HG03469 (cell line): Measurements from ENCODE around the gene RIC1.
"Not testable (repeated sequence)": the region's sequence is repeated elsewhere in the genome, so short reads cannot be mapped to it uniquely, and the experiment has no call there.

Experiments used
- ATAC-seq: cut with Tn5 transposase; IDR thresholded peaks from one replicate; pipeline ENCODE4 v1.9.1; 2021; ENCODE audit warnings: mild to moderate bottlenecking, moderate library complexity, moderate number of reproducible peaks; ENCODE audit not compliant: unreplicated experiment

RIC1 gene

DNA sequence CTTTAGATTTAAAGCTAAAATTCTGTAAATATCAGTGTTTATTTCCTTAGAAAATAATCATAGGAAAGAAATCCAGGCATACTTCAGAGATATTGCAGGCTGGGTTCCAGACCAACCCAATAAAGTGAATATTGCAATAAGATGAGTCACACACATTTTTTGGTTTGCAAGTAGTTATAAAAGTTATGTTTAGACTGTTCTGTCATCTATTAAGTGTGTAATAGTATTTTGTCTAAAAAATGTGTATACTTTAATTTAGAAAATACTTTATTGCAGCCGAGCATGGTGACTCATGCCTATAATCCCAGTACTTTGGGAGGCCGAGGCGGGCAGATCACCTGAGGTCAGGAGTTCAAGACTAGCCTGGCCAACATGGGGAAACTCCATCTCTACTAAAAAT lies 6.9 kb upstream of the RIC1 start:
- ATAC-seq, result no peak

DNA sequence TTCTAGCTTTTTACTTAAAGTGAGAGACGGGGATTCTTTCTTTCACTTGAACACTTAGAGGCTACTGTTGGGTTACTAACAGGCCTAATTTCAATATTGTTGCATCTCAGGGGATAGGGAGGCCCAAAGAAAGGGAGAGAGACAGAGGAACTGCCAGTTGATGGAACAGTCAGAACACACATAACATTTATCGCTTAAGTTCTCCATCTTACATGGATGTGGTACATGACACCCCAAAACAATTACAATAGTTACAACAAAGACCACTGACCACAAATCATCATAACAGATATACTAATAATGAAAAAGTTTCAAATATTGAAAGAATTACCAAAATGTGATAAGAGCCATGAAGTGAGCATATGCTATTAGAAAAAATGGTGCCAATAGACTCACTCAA lies 4.3 kb upstream of the RIC1 start:
- ATAC-seq, result no peak

DNA sequence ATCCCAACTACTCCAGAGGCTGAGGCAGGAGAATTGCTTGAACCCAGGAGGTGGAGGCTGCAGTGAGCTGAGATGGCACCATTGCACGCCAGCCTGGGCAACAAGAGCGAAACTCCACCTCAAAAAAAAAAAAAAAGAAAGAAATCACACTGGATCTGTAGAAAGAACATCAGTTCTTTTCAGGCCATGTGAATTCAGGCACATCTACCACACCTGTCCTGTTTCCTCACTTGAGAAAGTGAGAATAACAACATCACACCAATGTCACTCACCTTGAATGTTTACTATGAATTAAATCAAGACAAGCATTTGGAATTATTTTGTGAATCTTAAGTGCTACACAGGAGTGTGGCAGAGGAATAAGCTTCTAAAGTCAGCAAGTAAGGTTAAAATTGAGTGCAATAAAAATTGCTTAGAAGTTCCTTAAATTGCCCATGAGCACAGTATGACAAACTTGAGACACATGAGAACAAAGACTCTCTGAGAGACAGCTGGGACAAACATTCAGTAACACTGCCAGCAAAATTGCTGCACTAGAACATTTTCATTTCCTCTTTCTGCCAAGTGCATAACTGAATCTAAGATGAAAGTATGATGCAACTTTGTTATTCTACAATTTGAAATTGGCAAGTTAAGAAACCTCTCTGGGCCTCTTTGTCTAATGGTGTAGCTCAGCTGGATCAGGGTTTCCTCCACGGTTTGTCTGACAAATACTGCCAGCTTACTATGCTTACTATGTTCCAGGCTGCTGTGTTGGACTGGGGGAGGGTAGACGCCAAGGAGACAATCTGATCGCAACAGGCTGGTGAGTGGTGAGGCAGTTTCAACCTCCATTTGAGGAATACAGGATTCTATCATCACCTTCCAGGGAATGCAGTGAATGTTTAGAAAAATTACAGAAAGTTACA lies 1.9 kb upstream of the RIC1 start:
- peak; percentile 54 for ATAC-seq

DNA sequence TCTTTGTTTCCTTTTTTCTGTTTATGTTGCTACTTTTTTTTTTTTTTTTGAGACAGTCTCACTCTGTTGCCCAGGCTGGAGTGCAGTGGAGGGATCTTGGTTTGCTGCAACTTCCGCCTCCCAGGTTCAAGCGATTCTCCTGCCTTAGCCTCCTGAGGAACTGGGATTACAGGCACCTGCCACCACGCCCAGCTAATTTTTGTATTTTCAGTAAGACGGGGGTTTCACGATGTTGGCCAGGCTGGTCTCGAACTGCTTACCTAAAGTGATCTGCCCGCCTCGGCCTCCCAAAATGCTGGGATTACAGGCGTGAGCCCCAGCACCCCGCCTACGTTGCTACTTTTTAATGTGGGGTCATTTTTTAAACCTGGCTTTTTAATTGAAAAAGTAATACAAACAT lies 1.2 kb upstream of the RIC1 start:
- ATAC-seq, result not testable (repeated sequence)

DNA sequence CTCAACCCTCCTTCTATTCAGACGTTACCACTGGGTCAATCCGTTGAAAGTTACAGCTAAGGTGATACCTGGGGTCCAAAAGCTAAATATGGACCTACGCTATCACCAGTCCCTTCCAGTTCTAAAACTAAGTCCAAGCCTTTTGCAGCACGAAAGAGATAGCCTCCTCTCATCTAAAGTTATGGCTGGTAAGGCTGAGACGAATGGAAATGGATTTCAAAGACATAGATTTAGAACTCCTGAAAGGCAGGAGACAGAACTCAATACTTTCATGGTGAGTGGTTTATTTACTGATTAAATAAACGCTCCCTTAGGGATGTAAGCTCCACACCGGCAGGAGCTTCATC lies 751 bp upstream of the RIC1 start:
- ATAC-seq, result no peak

DNA sequence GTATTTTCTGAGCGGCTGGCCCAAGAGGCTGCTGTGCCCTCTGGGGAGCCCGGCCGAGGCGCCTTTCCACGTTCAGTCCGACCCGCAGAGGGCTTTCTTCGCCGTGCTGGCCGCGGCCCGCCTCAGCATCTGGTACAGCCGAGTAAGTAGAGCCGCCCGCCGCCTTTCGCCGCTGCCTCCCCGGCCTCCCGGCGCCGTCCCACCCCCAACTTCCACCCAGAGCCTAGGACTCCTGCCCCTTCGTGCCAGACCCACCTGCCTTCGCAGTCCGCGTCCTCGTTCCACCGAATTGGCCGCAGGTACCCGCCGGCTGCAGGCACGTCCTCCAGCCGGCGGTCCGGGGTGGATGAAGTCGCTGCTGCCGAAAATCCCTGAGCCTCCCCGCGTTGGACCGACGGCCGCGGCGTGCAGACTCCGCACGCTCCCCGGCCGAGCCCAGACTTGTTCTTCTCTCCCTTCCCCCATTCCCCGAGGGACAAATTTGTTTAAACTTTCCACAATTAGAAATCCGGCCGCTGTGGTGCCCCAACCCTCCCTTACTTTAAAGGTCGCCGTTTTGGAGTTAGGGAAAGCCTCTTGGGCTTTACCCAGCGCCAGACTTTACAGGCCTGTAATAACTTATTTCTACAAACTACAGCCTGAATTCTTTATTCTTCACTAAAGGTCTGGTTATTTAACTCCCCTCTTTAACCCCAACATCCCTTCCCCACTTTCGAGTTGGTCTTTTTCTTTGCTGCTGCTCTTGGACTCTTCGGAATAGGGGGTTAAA lies 589 bp downstream of the RIC1 start:
- no peak for ATAC-seq

DNA sequence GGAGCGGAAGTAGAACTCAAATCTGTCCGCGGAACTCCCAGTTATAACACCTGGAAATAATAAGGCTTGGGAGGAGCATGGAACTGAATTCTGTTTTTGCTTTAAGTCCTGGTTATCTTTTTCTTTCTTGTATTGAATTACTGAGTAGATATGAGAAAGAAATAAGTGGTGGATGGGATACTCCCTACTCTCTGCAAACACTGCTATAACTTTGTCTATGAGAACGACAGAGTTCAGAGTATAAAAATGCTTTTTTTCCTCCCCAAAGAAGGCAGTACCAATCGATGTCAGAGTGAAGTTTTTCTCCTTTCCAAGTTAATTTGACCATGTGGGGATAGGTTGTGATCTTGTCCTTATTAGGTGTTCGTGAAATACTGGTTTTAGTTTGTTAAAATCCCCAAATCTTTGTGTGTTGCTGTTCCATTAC lies 1.2 kb downstream of the RIC1 start:
- no peak for ATAC-seq

DNA sequence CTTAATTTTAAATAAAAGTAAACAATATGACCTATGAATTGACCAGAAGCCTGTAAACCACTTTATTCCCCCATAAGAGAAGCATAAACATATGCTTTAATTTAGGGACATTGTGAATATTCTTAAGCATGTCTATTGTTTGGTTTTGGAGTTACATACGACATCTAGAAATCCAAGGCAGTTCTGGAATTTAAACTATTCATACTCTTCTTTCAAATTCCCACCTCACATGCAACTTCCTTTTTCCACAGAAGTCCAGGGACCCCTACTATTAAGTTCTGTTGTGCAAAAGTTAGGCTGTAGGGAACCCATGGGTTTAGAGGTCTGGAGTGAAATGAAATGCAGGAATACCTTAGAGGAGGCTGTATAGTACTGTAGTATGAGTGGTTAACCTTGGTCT lies 2.1 kb downstream of the RIC1 start:
- no peak for ATAC-seq

DNA sequence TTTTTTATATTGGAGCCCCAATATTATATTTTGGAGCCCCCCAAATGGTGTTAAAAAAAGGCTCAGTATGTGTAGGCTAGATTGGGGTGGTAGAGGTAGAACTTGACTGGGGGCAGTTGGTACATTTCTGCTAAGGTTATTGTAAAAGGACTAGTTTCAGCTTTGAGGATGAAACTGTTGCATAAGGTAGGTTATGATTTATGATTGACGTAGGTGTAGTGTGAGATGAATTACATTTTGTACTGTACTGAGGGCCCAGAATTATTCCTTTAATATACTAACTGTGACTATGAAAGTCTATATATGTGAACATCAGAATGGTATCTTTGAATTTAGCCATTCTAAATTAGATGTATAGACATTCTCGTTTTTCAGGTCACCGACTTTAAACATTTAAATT lies 3.6 kb downstream of the RIC1 start:
- ATAC-seq, result no peak

DNA sequence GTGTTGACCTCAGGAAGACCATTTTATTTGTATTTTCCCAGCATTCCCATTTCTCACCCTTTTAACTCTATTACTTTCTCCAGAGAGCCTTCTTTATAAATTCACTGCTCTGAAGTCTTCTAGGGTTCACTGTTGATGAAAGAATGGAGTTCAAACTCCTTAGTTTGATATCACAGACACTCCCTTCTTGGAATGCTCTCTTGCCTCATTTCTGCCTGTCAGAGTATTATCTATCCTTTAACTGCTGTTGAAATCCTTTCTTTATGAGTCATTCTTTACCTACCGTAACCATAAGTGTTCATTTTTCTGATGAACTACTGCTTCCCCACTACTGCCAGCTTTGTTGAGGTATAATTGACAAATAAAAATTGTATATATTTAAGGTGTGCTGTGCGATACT lies 4.3 kb downstream of the RIC1 start:
- no peak for ATAC-seq

DNA sequence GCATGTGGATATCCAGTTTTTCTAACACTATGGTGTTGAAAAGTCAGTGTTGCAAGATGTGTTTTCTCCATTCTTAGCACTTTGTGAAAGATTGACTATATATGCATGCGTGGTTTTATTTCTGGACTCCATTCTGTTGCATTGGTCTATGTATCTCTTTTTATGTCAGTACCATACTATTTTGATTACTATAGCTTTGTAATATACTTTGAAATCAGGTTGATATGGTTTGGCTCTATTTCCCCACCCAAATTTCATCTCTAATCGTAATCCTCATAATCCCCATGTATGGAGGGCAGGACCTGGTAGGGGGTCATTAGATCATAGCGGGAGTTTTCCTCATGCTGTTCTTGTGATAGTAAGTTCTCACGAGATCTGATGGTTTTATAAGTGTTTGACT lies 6.5 kb downstream of the RIC1 start:
- no peak for ATAC-seq

DNA sequence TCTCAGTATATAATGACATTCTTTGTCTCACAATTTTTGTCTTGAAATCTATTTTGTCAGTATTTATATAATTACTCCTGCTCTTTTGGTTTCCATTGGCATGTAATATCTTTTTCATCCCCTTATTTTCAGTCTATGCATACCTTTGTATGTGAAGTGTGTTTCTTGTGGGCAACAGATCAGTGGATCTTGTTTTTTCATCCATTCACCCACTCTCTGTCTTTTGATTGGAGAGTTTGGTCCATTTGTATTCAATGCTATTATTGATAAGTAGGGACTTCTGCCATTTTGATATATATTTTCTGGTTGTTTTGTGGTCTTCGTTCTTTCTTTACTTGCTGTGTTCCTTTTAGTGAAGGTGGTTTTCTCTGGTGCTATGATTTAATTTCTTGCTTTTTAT lies 10.9 kb downstream of the RIC1 start:
- ATAC-seq, result no peak

DNA sequence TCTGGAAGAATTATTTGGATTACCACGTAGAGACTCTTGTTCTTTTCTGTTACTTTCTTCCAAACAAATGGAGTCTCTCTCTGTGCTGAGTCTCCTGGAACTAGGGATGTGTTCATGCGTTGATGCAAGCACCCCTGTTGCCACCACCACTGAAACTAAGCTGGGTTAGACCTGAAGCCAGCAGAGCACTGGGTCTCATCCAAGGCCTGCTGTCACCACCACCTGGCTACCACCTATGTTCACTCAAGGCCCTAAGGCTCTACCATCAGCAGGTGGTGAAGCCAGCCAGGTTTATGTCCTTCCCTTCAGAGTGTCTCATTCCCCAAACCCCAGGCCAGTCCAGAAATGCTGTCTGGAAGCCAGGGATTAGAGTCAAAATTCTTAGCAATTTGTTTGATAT lies 13.3 kb downstream of the RIC1 start:
- ATAC-seq, result no peak

DNA sequence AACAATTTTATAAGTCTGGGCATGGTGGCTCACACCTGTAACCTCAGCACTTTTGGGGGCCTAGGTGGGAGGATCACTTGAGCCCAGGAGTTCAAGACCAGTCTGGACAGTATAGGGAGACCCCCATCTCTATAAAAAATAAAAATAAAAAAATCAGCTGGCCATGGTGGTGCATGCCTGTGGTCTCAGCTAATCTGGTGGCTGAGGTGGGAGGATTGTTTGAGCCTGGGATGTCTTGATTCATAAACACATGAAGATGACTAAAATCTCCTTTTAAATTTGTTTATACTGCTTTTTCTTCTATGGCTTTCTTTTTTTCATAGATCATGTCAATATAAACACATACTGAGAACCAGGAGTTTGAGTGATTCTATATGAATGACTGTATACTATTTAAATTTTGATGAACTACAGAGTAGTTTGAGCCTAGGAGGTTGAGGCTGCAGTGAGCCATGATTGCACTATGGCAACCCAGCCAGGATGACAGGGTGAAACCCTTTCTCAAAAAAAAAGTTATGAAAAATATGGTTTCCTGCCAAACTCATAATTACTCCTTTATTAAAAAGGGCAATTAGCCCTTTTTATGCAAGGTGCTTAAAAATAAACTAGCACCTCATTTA lies 14.2 kb downstream of the RIC1 start:
- ATAC-seq, result no peak

DNA sequence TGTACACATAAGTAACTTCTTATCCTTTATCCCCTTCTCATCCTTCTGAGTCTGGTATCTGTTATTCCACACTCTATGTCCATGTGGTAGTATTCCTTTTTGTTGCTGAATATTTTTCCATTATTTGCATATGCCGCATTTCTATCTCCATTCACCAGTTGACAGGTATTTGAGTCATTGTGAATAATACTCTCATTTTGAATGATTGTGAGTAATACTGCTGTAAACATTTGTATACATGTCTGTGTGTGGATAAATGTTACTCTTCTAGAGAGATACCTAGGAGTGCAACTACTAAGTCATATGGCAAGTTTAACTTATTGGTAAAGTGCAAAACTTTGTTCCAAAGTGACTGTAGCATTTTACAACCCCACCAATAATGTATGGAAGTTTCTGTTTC lies 15.6 kb downstream of the RIC1 start:
- no peak for ATAC-seq

DNA sequence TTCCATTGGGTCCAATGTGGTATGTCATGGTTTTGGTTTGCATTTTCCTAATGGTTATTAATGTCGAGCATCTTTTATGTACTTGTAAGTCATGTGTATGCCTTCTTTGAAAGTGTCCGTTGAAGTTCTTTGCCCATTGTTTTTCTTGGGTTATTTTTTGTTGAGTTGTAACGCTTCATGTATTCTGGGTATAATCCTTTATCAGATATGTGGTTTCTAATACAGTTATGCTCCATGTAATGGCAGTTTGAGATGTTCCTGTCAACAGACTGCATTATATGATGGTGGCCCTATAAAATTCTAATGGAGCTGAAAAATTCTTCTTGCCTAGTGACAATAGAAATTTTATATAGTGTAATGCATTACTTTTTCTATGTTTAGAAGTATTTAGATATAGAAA lies 17.2 kb downstream of the RIC1 start:
- ATAC-seq, result no peak

DNA sequence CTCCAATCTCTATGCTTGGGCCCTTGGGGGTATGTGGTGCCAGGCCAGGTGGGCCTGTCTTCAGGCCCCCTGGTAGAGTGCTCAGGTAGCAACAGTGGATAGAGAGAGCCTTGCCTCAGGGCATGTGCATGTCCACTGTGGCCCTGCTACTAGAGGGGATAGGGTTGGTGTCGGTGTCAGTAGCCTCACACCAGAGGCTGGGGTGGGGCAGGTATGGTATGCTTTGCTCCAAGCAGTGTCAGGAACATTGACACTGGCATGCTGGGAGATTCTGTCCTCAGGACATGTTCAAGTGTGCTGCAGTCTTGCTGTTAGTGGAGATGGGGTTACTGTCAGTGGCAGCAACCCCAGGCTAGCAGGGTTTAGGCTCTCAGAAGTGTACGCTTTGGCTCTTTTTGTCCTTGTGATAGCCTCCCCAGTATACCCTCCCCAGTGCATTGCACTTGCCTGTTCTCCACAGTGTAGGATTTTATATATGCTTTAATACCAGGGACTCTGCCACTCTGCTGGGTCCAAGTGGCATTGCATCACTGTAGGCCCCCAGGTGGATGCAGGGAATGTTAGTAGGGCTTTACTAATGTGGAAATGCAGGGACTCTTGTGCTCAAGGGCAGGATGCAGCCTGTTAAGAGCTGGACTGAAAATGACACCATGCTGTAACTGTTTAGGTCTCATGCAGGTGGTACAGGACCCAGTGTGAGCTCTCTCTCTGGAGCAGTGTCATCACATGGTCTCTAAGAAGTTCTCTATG lies 21.6 kb downstream of the RIC1 start:
- ATAC-seq, result no peak

DNA sequence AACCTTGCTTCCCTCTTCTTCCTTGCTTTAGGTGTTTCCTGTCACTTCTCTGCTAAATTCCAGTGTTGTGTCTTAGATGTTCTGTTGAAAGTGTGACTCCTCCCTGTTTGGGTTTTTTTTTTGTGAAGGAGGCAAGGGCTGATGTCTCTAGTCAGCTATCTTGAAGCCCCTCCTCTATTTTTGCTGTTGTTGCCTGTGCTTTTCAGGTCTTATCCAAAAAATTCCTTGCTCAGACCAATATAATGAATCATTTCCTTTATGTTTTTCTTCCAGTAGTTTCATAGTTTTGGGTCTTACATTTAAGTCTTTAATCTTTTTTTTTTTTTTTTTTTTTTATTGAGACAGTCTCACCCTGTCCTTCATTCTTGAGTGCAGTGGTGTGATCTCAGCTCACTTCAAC lies 22.3 kb downstream of the RIC1 start:
- no peak for ATAC-seq

DNA sequence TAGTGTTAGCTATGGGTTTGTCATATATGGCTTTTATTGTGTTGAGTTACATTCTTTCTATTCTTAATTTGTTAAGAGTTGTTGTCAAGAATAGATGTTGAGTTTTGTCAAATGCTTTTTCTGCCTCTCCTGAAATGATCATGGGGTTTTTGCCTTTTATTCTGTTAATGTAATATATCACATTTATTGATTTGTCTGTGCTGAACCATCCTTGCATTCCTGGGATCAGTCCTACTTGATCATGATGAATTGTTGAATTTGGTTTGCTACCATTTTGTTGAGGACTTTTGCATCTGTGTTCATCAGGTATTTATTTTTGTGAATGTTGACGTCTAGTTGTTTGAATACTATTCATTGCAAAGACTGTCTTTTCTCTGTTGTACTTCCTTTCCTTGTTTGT lies 23.9 kb downstream of the RIC1 start:
- no peak for ATAC-seq

DNA sequence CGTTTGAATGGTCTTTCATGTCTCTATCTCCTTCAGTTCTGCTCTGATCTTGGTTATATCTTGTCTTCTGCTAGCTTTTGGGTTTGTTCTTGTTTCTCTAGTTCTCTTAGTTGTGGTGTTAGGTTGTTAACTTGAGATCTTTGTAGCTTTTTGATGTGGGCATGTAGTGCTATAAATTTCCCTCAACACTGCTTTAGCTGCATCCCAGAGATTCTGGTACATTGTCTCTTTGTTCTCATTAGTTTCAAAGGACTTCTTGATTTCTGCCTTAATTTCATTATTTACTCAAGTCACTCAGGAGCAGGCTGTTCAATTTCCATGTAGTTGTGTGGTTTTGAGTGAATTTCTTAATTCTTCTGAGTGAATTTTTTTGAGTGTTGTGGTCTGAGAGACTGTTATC lies 33.9 kb downstream of the RIC1 start:
- ATAC-seq, result not testable (repeated sequence)

DNA sequence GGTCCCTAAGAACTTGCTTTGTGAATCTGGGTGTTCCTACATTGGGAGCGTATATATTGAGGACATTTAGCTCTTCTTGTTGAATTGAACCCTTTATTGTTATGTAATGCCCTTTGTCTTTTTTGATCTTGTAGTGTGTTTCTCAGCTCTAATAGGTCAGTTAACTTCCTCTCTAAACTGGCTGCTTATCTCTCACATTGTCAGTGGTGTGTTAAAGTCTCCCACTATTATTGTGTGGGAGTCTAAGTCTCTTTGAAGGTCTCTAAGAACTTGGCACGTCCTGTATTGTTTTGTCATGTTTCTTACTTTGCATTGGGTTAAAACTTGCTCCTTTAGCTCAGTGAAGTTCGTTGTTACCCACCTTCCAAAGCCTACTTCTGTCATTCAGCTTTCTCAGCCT lies 36.2 kb downstream of the RIC1 start:
- no peak for ATAC-seq
